Measurements from ENCODE around the gene CD46.
A peak's percentile ranks its signal among the peaks of the same experiment; 100 is the strongest.

Gene CD46

GRCh38 chr1:207838156-207839082 is 86.6 kb downstream of the CD46 start:
- Histone ChIP-seq H3K4me1 (ENCODE audit: insufficient read depth, low read length) (peaks cover 16% of the 10 kb centered on the region; the same call in 1 of the 2 replicates), H3K27ac (ENCODE audit: low read length) (peak overlapping the region; percentile 19; the same call in 1 of the 2 replicates), H3K79me2 (ENCODE audit: insufficient read depth, low read length) (peaks cover 99% of the 10 kb centered on the region), H3K9ac (ENCODE audit: low read depth, low read length) (no peak overlapping the region), H2AFZ (ENCODE audit: low read depth, low read length) (no peak overlapping the region), H3K4me3 (ENCODE audit: low read depth in 1 of 2, low read length in 2 of 2) (no peak overlapping the region), H4K20me1 (ENCODE audit: insufficient read depth, low read length) (peaks cover 93% of the 10 kb centered on the region), H3K9me3 (ENCODE audit: insufficient read depth, low read length, severe bottlenecking) (no peaks in the 10 kb centered on the region), H3K27me3 (ENCODE audit: insufficient read depth, low read length, poor library complexity) (no peaks in the 10 kb centered on the region), H3K4me2 (ENCODE audit: insufficient read depth, low read length) (no peak overlapping the region), H3K36me3 (ENCODE audit: insufficient read depth, low read length) (peaks cover 87% of the 10 kb centered on the region)
- no peak for TF ChIP-seq CTCF (IDR thresholded peaks at IDR 0.05; ENCODE audit: borderline replicate concordance, extremely low read depth, low read length, poor library complexity, severe bottlenecking)
- no peak for TF ChIP-seq EZH2 (IDR thresholded peaks at IDR 0.05; ENCODE audit: borderline replicate concordance, low read depth, low read length, severe bottlenecking)
- ATAC-seq (ENCODE audit: insufficient read depth, low read depth), result peak; percentile 46; the same call in 1 of the 3 replicates
- no peak for DNase-seq

- Histone ChIP-seq H3K27me3 (ENCODE audit: insufficient read depth, low read length, poor library complexity) (no peaks in the 10 kb centered on the region), H3K4me3 (ENCODE audit: low read depth in 1 of 2, low read length in 2 of 2) (no peak overlapping the region), H3K4me2 (ENCODE audit: insufficient read depth, low read length) (no peak overlapping the region), H3K79me2 (ENCODE audit: insufficient read depth, low read length) (peaks cover 99% of the 10 kb centered on the region), H3K4me1 (ENCODE audit: insufficient read depth, low read length) (peaks cover 10% of the 10 kb centered on the region; the same call in 1 of the 2 replicates), H3K9ac (ENCODE audit: low read depth, low read length) (no peak overlapping the region), H3K36me3 (ENCODE audit: insufficient read depth, low read length) (peaks cover 87% of the 10 kb centered on the region), H2AFZ (ENCODE audit: low read depth, low read length) (no peak overlapping the region), H3K9me3 (ENCODE audit: insufficient read depth, low read length, severe bottlenecking) (no peaks in the 10 kb centered on the region), H3K27ac (ENCODE audit: low read length) (no peak overlapping the region), H4K20me1 (ENCODE audit: insufficient read depth, low read length) (peaks cover 93% of the 10 kb centered on the region)
- TF ChIP-seq CTCF (IDR thresholded peaks at IDR 0.05; ENCODE audit: borderline replicate concordance, extremely low read depth, low read length, poor library complexity, severe bottlenecking), result no peak
- TF ChIP-seq EZH2 (IDR thresholded peaks at IDR 0.05; ENCODE audit: borderline replicate concordance, low read depth, low read length, severe bottlenecking), result no peak
- DNase-seq (no peak), ATAC-seq (ENCODE audit: insufficient read depth, low read depth) (no peak)
These were observed 87.2 kb downstream of the CD46 start for GRCh38 chr1:207839083-207839413.

- no peak overlapping the region; the same call in 1 of the 2 replicates for H3K27ac ChIP-seq (ENCODE audit: low read length)
- peaks cover 82% of the 10 kb centered on the region for H3K36me3 ChIP-seq (ENCODE audit: insufficient read depth, low read length)
- no peaks in the 10 kb centered on the region for H3K9me3 ChIP-seq (ENCODE audit: insufficient read depth, low read length, severe bottlenecking)
- ATAC-seq (ENCODE audit: insufficient read depth, low read depth) (no peak), DNase-seq (no peak)
- TF ChIP-seq CTCF (IDR thresholded peaks at IDR 0.05; ENCODE audit: borderline replicate concordance, extremely low read depth, low read length, poor library complexity, severe bottlenecking), result no peak
- no peak for TF ChIP-seq EZH2 (IDR thresholded peaks at IDR 0.05; ENCODE audit: borderline replicate concordance, low read depth, low read length, severe bottlenecking)
- peaks cover 93% of the 10 kb centered on the region for H4K20me1 ChIP-seq (ENCODE audit: insufficient read depth, low read length)
- no peak overlapping the region for H2AFZ ChIP-seq (ENCODE audit: low read depth, low read length)
- no peak overlapping the region for H3K4me3 ChIP-seq (ENCODE audit: low read depth in 1 of 2, low read length in 2 of 2)
- no peaks in the 10 kb centered on the region for H3K27me3 ChIP-seq (ENCODE audit: insufficient read depth, low read length, poor library complexity)
- H3K4me1 ChIP-seq (ENCODE audit: insufficient read depth, low read length), result no peaks in the 10 kb centered on the region
- H3K4me2 ChIP-seq (ENCODE audit: insufficient read depth, low read length), result no peak overlapping the region
- peaks cover 99% of the 10 kb centered on the region for H3K79me2 ChIP-seq (ENCODE audit: insufficient read depth, low read length)
- no peak overlapping the region for H3K9ac ChIP-seq (ENCODE audit: low read depth, low read length)
These were observed 88.5 kb downstream of the CD46 start for GRCh38 chr1:207840380-207840779.
